Nephron progenitor cell (in vitro differentiated cells): ENCODE data around the gene PLEKHG7.

ENCODE experiments used
- DNase-seq: peaks from one replicate; pipeline ENCODE4 v3.0.0; 2021
- H3K27ac Mint-ChIP-seq: 2 replicates; pipeline ENCODE4 v1.8.0; 2021; ENCODE audit warnings: mild to moderate bottlenecking, moderate library complexity, mixed read lengths
- H3K27me3 Mint-ChIP-seq: 2 replicates; pipeline ENCODE4 v1.8.0; 2021; ENCODE audit warnings: mild to moderate bottlenecking, low read depth, mixed read lengths; ENCODE audit not compliant: poor library complexity
- H3K36me3 Mint-ChIP-seq: 2 replicates; pipeline ENCODE4 v1.8.0; 2021; ENCODE audit warnings: low read depth, mixed read lengths
- H3K4me1 Mint-ChIP-seq: 2 replicates; pipeline ENCODE4 v1.8.0; 2021; ENCODE audit warnings: mixed read lengths
- H3K4me3 Mint-ChIP-seq: 2 replicates; pipeline ENCODE4 v1.8.0; 2021; ENCODE audit warnings: mild to moderate bottlenecking, moderate library complexity, mixed read lengths
- H3K9me3 Mint-ChIP-seq: 2 replicates; pipeline ENCODE4 v1.8.0; 2021; ENCODE audit warnings: mild to moderate bottlenecking, moderate library complexity, mixed read lengths
- CTCF ChIP-seq: fragments of 200-600 bp; sonication (generic); IDR thresholded peaks from 2 replicates; pipeline ENCODE4 v1.5.0; 2021; ENCODE audit warnings: antibody characterized with exemption

PLEKHG7 gene

DNA sequence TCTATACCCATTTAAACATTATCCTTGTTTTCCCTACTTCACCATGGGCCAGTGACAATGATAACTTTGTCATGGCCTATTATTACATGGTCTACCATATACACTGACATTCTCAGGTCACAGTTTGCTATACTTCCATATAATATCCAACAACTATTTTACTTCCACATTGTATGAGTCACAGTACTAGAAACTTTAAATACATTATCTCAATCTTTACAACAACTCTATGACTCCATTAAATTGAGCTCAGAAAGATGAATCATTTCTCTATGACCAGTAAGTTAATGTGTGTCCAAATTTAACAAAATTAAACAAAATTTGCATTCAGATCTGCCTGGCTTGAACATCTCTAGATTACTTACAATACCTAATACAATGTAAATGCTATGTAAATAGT, 93.9 kb downstream of the PLEKHG7 start:
- DNase-seq, result no peak
- Mint-ChIP-seq H3K4me1 (no peaks in the 10 kb centered on the region), H3K27ac (no peak overlapping the region), H3K27me3 (no peaks in the 10 kb centered on the region), H3K36me3 (peaks cover 51% of the 10 kb centered on the region), H3K9me3 (peaks cover 18% of the 10 kb centered on the region), H3K4me3 (no peak overlapping the region)
- TF ChIP-seq CTCF, result no peak

GRCh38 chr12:92802906-92803305, 100.1 kb downstream of the PLEKHG7 start:
- no peak for TF ChIP-seq CTCF
- no peak overlapping the region for H3K27ac Mint-ChIP-seq
- no peaks in the 10 kb centered on the region for H3K27me3 Mint-ChIP-seq
- H3K4me3 Mint-ChIP-seq, result no peak overlapping the region
- H3K4me1 Mint-ChIP-seq, result no peaks in the 10 kb centered on the region
- H3K36me3 Mint-ChIP-seq, result peaks cover 48% of the 10 kb centered on the region
- DNase-seq, result no peak
- H3K9me3 Mint-ChIP-seq, result peaks cover 6% of the 10 kb centered on the region

DNA sequence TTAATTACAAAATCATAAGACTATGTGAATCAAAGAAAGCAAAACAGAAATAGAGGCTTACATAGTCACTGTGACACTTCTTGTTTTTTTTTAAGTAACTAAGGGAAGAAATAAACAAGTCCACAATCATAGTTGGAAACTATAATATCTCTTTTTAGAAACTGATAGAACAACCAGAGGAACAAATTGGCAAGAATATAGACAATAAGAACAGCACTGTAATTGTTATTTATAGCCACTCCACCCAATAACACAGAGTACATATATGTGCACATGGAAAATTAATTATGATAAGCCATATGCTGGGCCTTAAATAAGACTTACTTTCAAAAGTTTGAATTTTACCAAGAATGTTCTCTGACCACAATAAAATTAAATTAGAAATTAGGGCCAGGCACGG, 101.1 kb downstream of the PLEKHG7 start:
- Mint-ChIP-seq H3K27ac (no peak overlapping the region), H3K36me3 (peaks cover 51% of the 10 kb centered on the region), H3K27me3 (no peaks in the 10 kb centered on the region), H3K4me1 (no peaks in the 10 kb centered on the region), H3K9me3 (peaks cover 6% of the 10 kb centered on the region), H3K4me3 (no peak overlapping the region)
- DNase-seq, result no peak
- TF ChIP-seq CTCF, result no peak

- Mint-ChIP-seq H3K4me3 (no peak overlapping the region), H3K27me3 (no peaks in the 10 kb centered on the region), H3K36me3 (peaks cover 57% of the 10 kb centered on the region), H3K27ac (no peak overlapping the region), H3K9me3 (peaks cover 6% of the 10 kb centered on the region), H3K4me1 (no peaks in the 10 kb centered on the region)
- no peak for TF ChIP-seq CTCF
- DNase-seq, result no peak
Measured at GRCh38 chr12:92810370-92810769, 107.6 kb downstream of the PLEKHG7 start.

- Mint-ChIP-seq H3K4me1 (no peaks in the 10 kb centered on the region), H3K9me3 (no peaks in the 10 kb centered on the region), H3K27me3 (no peaks in the 10 kb centered on the region), H3K27ac (no peak overlapping the region), H3K4me3 (no peak overlapping the region), H3K36me3 (peaks cover 40% of the 10 kb centered on the region)
- TF ChIP-seq CTCF, result no peak
- no peak for DNase-seq
Measured at GRCh38 chr12:92814584-92814983, 111.8 kb downstream of the PLEKHG7 start.

GRCh38 chr12:92821142-92821541, 118.4 kb downstream of the PLEKHG7 start:
- no peaks in the 10 kb centered on the region for H3K9me3 Mint-ChIP-seq
- no peak for TF ChIP-seq CTCF
- no peaks in the 10 kb centered on the region for H3K4me1 Mint-ChIP-seq
- H3K27ac Mint-ChIP-seq, result no peak overlapping the region
- peaks cover 15% of the 10 kb centered on the region for H3K36me3 Mint-ChIP-seq
- no peak overlapping the region for H3K4me3 Mint-ChIP-seq
- no peak for DNase-seq
- H3K27me3 Mint-ChIP-seq, result no peaks in the 10 kb centered on the region
